CD4-positive, alpha-beta memory T cell (primary cell): ENCODE results near the gene RPS6KB1. TPM values are rescaled to one million over a fixed set of nuclear protein-coding genes. Genes with fewer than 3 reads are reported as not detected.
A peak's percentile ranks its signal among the peaks of the same experiment; 100 is the strongest.
"Not testable (repeated sequence)": the region's sequence is repeated elsewhere in the genome, so short reads cannot be mapped to it uniquely, and the experiment has no call there.

ENCODE experiments used
- CTCF ChIA-PET: fragments of 350-600 bp; sonication (Branson Sonifier 250); formaldehyde crosslinking; loops from one replicate; lab custom pipeline; 2021; ENCODE audit warnings: inconsistent platforms; ENCODE audit not compliant: partially characterized antibody; lab: Charles Lee
- POLR2A ChIA-PET: fragments of 350-600 bp; sonication (Branson Sonifier 250); formaldehyde crosslinking; loops from one replicate; lab custom pipeline; 2021; ENCODE audit not compliant: partially characterized antibody; lab: Charles Lee
- DNase-seq, 5 donors: peaks; one replicate each; pipeline versions ENCODE4 v3.0.0 to v3.0.0-alpha.2; 2020 to 2022; ENCODE audit warnings: mixed read lengths in 1 of 5
- H3K27ac ChIP-seq: one replicate; pipeline ENCODE4 v1.7.0; 2013; ENCODE audit warnings: low read depth, low read length
- H3K27me3 ChIP-seq: 2 replicates; pipeline ENCODE4 v1.7.0; 2013; ENCODE audit warnings: mild to moderate bottlenecking, low read length, moderate library complexity; ENCODE audit not compliant: insufficient read depth
- H3K36me3 ChIP-seq: 2 replicates; pipeline ENCODE4 v1.7.0; 2013; ENCODE audit warnings: mild to moderate bottlenecking, low read length, moderate library complexity; ENCODE audit not compliant: insufficient read depth
- H3K4me1 ChIP-seq: 2 replicates; pipeline ENCODE4 v1.7.0; 2013; ENCODE audit warnings: mild to moderate bottlenecking, low read length, moderate library complexity; ENCODE audit not compliant: insufficient read depth
- H3K4me3 ChIP-seq, 2 donors: one replicate each; pipeline ENCODE4 v1.7.0; 2013; ENCODE audit warnings: low read length in 2 of 2, mild to moderate bottlenecking in 1 of 2
- H3K9me3 ChIP-seq, 2 donors: one replicate each; pipeline ENCODE4 v1.7.0; 2013; ENCODE audit warnings: low read length in 2 of 2, control low read depth in 1 of 2; ENCODE audit not compliant: control insufficient read depth in 1 of 2
- H3K27ac Mint-ChIP-seq, 7 donors: one replicate each; pipeline ENCODE4 v1.8.0; 2020 to 2021; ENCODE audit warnings: mixed read lengths in 7 of 7, mild to moderate bottlenecking in 6 of 7, inconsistent platforms in 3 of 7, moderate library complexity in 3 of 7
- H3K27me3 Mint-ChIP-seq, 2 donors: one replicate each; pipeline ENCODE4 v1.8.0; 2020 to 2021; ENCODE audit warnings: mixed read lengths in 2 of 2
- H3K36me3 Mint-ChIP-seq, 2 donors: one replicate each; pipeline ENCODE4 v1.8.0; 2020 to 2021; ENCODE audit warnings: mixed read lengths in 2 of 2, inconsistent platforms in 1 of 2, mild to moderate bottlenecking in 1 of 2
- H3K4me1 Mint-ChIP-seq, 4 donors: one replicate each; pipeline ENCODE4 v1.8.0; 2020 to 2021; ENCODE audit warnings: mixed read lengths in 4 of 4, mild to moderate bottlenecking in 1 of 4
- H3K4me3 Mint-ChIP-seq, 8 donors: one replicate each; pipeline ENCODE4 v1.8.0; 2020 to 2021; ENCODE audit warnings: mixed read lengths in 8 of 8, mild to moderate bottlenecking in 7 of 8, moderate library complexity in 6 of 8, inconsistent platforms in 3 of 8
- H3K9me3 Mint-ChIP-seq, 8 donors: one replicate each; pipeline ENCODE4 v1.8.0; 2020 to 2021; ENCODE audit warnings: mixed read lengths in 8 of 8, mild to moderate bottlenecking in 5 of 8, inconsistent platforms in 3 of 8, moderate library complexity in 1 of 8
- intact Hi-C: fragments of 100-400 bp; cut with micrococcal nuclease; formaldehyde crosslinking; loops from one replicate; pipeline ENCODE4 v1.15.1; 2023
- polyA plus RNA-seq, 2 donors: library from polyadenylated mRNA; unstranded; fragments of 300-500 nt; fragmentation: Illumina TruSeq; gene quantifications; one replicate each; pipeline ENCODE4 v1.2.3, GENCODE V29; 2021
- total RNA-seq, 2 experiments: library from RNA; stranded (reverse); gene quantifications; one replicate each; pipeline ENCODE4 v1.2.3, GENCODE V29; 2021

The RPS6KB1 gene
- total and polyA plus RNA-seq, 4 experiments from 2014 or later, result 21.2 to 67.4 (median 42.1) TPM

DNA sequence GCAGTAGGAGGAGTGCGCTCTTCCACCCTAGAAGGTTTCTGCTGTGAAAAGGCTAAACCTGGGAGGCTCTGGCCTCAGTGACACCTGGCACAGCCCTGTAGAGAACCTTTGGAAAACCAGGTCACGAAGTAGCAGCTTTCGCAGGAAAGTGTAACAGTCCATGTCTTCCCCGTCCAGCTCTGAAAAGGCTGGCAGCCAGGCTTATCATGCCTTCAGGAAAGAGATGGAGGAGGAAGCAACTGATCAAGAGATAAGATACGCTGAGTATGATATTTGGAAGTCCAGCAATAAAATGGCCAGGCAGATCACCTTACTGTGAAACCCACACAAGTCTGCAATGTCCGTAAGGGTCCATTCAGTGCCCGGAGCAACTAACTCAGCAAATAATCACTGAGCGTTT is 22.4 kb upstream of the RPS6KB1 start:
- H3K27ac Mint-ChIP-seq, result peak overlapping the region in 2 of 7 donors; percentile 46 to 52
- H3K36me3 Mint-ChIP-seq, result peaks cover 17 to 33% of the 10 kb centered on the region in 2 donors
- H3K27me3 Mint-ChIP-seq, result no peaks in the 10 kb centered on the region
- H3K4me1 Mint-ChIP-seq, result peaks cover 0 to 2% (median under 1%) of the 10 kb centered on the region in 4 donors
- POLR2A ChIA-PET, result no interaction called here
- intact Hi-C loops, result no loop called here
- no peak for DNase-seq
- no peaks in the 10 kb centered on the region for H3K4me1 ChIP-seq
- H3K27me3 ChIP-seq, result no peaks in the 10 kb centered on the region
- no peak overlapping the region for H3K4me3 ChIP-seq
- H3K9me3 Mint-ChIP-seq, result no peaks in the 10 kb centered on the region
- CTCF ChIA-PET, result interaction anchor here (0.9 to 1.6 kb wide), 2 partner anchors 17 to 116 kb away, joined by 3 to 6 read pairs; no protein-coding TSS in a partner anchor
- no peak overlapping the region for H3K4me3 Mint-ChIP-seq
- peaks cover 8% of the 10 kb centered on the region for H3K36me3 ChIP-seq
- no peak overlapping the region for H3K27ac ChIP-seq
- H3K9me3 ChIP-seq, result no peaks in the 10 kb centered on the region

DNA sequence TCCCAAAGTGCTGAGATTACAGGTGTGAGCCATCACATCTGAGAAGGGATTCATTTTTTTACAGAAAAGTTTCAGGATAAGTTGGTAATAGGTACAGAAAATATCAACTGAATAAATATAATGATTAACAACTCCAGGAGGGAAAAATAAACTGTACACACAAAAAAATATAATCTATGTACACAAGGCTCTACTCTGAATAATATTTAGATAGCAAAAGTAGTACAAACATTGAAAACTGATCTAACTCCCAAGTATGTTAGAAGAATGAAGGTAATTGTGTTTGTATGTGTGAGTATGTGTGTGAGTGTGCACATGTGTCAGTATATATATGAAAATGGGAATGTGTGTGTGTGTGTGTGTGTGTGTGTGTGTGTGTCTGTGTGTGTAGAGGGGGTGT is 20.6 kb upstream of the RPS6KB1 start:
- CTCF ChIA-PET, result interaction anchor here (1.6 to 1.7 kb wide), 2 partner anchors 13 to 118 kb away, joined by 5 to 6 read pairs; no protein-coding TSS in a partner anchor
- no peak overlapping the region for H3K4me3 ChIP-seq
- Mint-ChIP-seq H3K9me3 (no peaks in the 10 kb centered on the region), H3K27me3 (no peaks in the 10 kb centered on the region), H3K4me3 (no peak overlapping the region), H3K4me1 (peaks cover 0 to 2% (median under 1%) of the 10 kb centered on the region in 4 donors), H3K27ac (peak overlapping the region in 1 of 7 donors; percentile 70), H3K36me3 (peaks cover 13 to 39% of the 10 kb centered on the region in 2 donors)
- no peaks in the 10 kb centered on the region for H3K9me3 ChIP-seq
- no peaks in the 10 kb centered on the region for H3K27me3 ChIP-seq
- POLR2A ChIA-PET, result no interaction called here
- no peaks in the 10 kb centered on the region for H3K4me1 ChIP-seq
- H3K36me3 ChIP-seq, result peaks cover 8% of the 10 kb centered on the region
- H3K27ac ChIP-seq, result no peak overlapping the region
- intact Hi-C loops, result no loop called here
- DNase-seq, result no peak

DNA sequence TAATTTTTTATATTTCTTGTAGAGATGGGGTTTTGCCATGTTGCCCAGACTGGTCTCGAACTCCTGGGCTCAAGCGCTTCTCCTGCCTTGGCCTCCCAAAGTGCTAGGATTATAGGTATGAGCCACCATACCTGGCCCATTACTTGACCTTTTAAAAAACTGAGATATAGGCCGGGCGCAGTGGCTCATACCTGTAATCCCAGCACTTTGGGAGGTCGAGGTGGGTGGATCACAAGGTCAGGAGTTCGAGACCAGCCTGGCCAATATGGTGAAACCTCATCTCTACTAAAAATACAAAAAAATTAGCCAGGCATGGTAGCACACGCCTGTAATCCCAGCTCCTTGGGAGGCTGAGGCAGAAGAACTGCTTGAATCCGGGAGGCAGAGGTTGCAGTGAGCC is 19.5 kb upstream of the RPS6KB1 start:
- H3K27me3 ChIP-seq, H3K4me3 Mint-ChIP-seq, DNase-seq, intact Hi-C loops, POLR2A ChIA-PET, CTCF ChIA-PET, H3K9me3 ChIP-seq, H3K9me3 Mint-ChIP-seq, H3K27me3 Mint-ChIP-seq, H3K4me1 Mint-ChIP-seq, H3K27ac ChIP-seq, H3K4me3 ChIP-seq, H3K27ac Mint-ChIP-seq, H3K4me1 ChIP-seq: not testable (repeated sequence)
- peaks cover 23 to 44% of the 10 kb centered on the region in 2 donors for H3K36me3 Mint-ChIP-seq
- H3K36me3 ChIP-seq, result peaks cover 17% of the 10 kb centered on the region

DNA sequence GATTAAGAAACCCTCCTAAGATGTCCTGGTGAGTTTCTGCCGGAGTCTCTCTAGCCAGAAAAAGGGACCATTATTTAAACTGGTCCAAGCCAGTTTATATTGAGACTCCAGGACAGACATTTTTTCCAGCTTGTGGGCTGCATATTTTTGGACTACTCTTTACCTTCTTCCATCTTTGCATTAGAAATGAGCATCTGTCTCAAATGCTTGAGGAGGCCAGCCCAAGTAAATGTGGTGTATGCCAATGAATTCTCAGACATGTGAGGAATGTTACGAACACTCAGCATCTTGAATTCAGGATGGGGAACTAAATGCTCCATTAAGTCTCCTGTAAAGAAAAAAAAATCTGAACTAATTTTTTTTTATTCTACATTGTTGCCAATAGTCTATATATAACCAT is 18.5 kb upstream of the RPS6KB1 start:
- POLR2A ChIA-PET, result no interaction called here
- H3K36me3 Mint-ChIP-seq, result peaks cover 23 to 46% of the 10 kb centered on the region in 2 donors

DNA sequence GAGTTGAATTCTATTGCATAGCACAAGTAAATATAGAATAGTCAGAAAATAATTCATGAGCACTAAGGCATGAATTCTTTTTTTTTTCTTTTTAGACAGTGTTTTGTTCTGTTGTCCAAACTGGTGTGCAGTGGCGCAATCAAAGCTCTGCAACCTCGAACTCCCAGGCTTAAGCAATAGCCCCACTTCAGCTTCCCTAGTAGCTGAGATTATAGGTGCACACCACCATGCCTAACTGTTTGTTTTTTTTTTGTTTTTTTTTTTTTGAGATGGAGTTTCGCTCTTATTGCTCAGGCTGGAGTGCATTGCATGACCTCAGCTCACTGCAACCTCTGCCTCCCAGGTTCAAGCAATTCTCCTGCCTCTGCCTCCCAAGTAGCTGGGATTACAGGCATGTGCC is 16.8 kb upstream of the RPS6KB1 start:
- ChIA-PET POLR2A (no interaction called here), CTCF (interaction anchor here (0.6 to 1.0 kb wide), 2 partner anchors 122 to 132 kb away, joined by 3 to 4 read pairs; no protein-coding TSS in a partner anchor)
- no peaks in the 10 kb centered on the region for H3K27me3 ChIP-seq
- intact Hi-C loops, result no loop called here
- no peak overlapping the region for H3K4me3 Mint-ChIP-seq
- DNase-seq, result no peak
- H3K4me1 Mint-ChIP-seq, result peaks cover 0 to 2% (median under 1%) of the 10 kb centered on the region in 4 donors
- H3K9me3 ChIP-seq, result no peaks in the 10 kb centered on the region
- no peak overlapping the region for H3K27ac Mint-ChIP-seq
- no peaks in the 10 kb centered on the region for H3K9me3 Mint-ChIP-seq
- H3K27me3 Mint-ChIP-seq, result no peaks in the 10 kb centered on the region
- no peak overlapping the region for H3K27ac ChIP-seq
- H3K36me3 Mint-ChIP-seq, result peaks cover 30 to 44% of the 10 kb centered on the region in 2 donors
- no peaks in the 10 kb centered on the region for H3K4me1 ChIP-seq
- no peak overlapping the region for H3K4me3 ChIP-seq
- H3K36me3 ChIP-seq, result peaks cover 23% of the 10 kb centered on the region

More for the DNA sequence above, 18.5 kb upstream of the RPS6KB1 start:
- Histone ChIP-seq H3K27ac (no peak overlapping the region), H3K4me3 (no peak overlapping the region), H3K9me3 (no peaks in the 10 kb centered on the region), H3K36me3 (peaks cover 17% of the 10 kb centered on the region), H3K27me3 (no peaks in the 10 kb centered on the region), H3K4me1 (no peaks in the 10 kb centered on the region)
- H3K9me3 Mint-ChIP-seq, result no peaks in the 10 kb centered on the region
- H3K27ac Mint-ChIP-seq, result peak overlapping the region in 1 of 7 donors; percentile 41
- intact Hi-C loops, result no loop called here
- no peak overlapping the region for H3K4me3 Mint-ChIP-seq
- H3K27me3 Mint-ChIP-seq, result no peaks in the 10 kb centered on the region
- no peak for DNase-seq
- CTCF ChIA-PET, result interaction anchor here (1.4 kb wide), 1 partner anchor 120 kb away, joined by 5 read pairs; no protein-coding TSS in a partner anchor
- H3K4me1 Mint-ChIP-seq, result peaks cover 0 to 2% (median under 1%) of the 10 kb centered on the region in 4 donors

DNA sequence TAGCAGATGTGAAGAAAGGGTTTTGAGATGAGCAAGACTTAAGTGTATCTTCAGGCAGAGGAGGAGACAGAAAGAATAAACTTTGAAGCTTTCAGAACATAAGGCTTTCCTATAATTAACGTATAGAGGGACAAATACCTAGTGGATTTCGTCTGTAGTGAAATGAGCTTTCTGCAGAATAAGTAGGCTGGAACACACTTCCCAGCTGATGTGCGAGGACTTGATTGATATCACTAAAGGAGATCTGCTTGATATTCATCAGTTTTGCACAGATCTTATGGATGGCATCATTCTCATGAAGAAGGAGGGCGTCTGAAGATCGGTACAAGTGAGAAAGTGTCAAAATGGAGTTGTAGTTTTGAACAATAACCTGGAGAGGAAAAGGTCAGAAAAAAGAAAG is 15.0 kb upstream of the RPS6KB1 start:
- Mint-ChIP-seq H3K36me3 (peaks cover 26 to 48% of the 10 kb centered on the region in 2 donors), H3K4me1 (no peaks in the 10 kb centered on the region)

DNA sequence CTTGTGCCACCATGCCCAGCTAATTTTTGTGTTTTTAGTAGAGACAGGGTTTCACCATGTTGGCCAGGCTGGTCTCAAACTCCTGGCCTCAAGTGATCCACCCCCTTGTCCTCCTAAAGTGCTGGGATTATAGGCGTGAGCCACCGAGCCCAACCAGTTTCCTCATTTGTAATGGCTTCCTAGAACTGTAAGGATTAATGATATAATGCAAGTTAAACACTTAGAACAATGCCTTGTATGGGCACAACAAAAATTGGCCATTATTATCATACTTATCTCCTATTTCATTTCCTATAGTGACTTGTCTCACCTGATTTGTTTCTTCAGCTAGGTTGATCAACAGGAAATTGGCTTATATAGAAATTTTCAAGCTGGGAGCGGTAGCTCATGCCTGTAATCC is 14.3 kb upstream of the RPS6KB1 start:
- H3K27ac ChIP-seq, result no peak overlapping the region
- Mint-ChIP-seq H3K9me3 (no peaks in the 10 kb centered on the region), H3K4me3 (no peak overlapping the region), H3K4me1 (no peaks in the 10 kb centered on the region), H3K36me3 (peaks cover 26 to 48% of the 10 kb centered on the region in 2 donors), H3K27ac (peak overlapping the region in 1 of 7 donors; percentile 7), H3K27me3 (no peaks in the 10 kb centered on the region)
- POLR2A ChIA-PET, result interaction anchor here (1.4 kb wide), 1 partner anchor 10 kb away, joined by 3 read pairs; no protein-coding TSS in a partner anchor
- H3K4me1 ChIP-seq, result no peaks in the 10 kb centered on the region
- peaks cover 28% of the 10 kb centered on the region for H3K36me3 ChIP-seq
- no peak overlapping the region for H3K4me3 ChIP-seq
- DNase-seq, result no peak
- CTCF ChIA-PET, result interaction anchor here (0.8 kb wide), 1 partner anchor 125 kb away, joined by 3 read pairs; no protein-coding TSS in a partner anchor
- H3K27me3 ChIP-seq, result no peaks in the 10 kb centered on the region
- intact Hi-C loops, result no loop called here
- H3K9me3 ChIP-seq, result no peaks in the 10 kb centered on the region

More for the DNA sequence above, 15.0 kb upstream of the RPS6KB1 start:
- H3K36me3 ChIP-seq, result peaks cover 27% of the 10 kb centered on the region
- no peaks in the 10 kb centered on the region for H3K4me1 ChIP-seq
- POLR2A ChIA-PET, result interaction anchor here (1.4 kb wide), 1 partner anchor 9 kb away, joined by 3 read pairs; no protein-coding TSS in a partner anchor
- H3K27ac ChIP-seq, result no peak overlapping the region
- no peaks in the 10 kb centered on the region for H3K27me3 Mint-ChIP-seq
- H3K27me3 ChIP-seq, result no peaks in the 10 kb centered on the region
- intact Hi-C loops, result no loop called here
- CTCF ChIA-PET, result interaction anchor here (1.0 kb wide), 1 partner anchor 126 kb away, joined by 3 read pairs; no protein-coding TSS in a partner anchor
- peak overlapping the region in 4 of 7 donors; percentile 22 to 50 (median 31) for H3K27ac Mint-ChIP-seq
- H3K4me3 ChIP-seq, result no peak overlapping the region
- DNase-seq, result no peak
- no peaks in the 10 kb centered on the region for H3K9me3 ChIP-seq
- no peak overlapping the region for H3K4me3 Mint-ChIP-seq
- H3K9me3 Mint-ChIP-seq, result no peaks in the 10 kb centered on the region
